K562 (cell line): ENCODE results near the gene B4GALT1. TPM values are rescaled to one million over a fixed set of nuclear protein-coding genes. Genes with fewer than 3 reads are reported as not detected.

Source experiments
- RBM22 ChIP-seq: fragments of 200-400 bp; formaldehyde crosslinking; IDR thresholded peaks from 2 replicates; pipeline ENCODE4 v1.6.1; 2018; ENCODE audit warnings: low read length, low read depth; ENCODE audit not compliant: poor library complexity, severe bottlenecking
- RHOXF2B ChIP-seq: fragments of 250-450 bp; sonication (Bioruptor Pico); conservative IDR thresholded peaks from 2 replicates; pipeline ENCODE4 v1.5.1; 2021
- TRIM24 ChIP-seq, 2 experiments: fragments of 450-650 bp; IDR thresholded peaks; 2 replicates each; pipeline ENCODE4 v1.6.1; 2016
- ZKSCAN3 ChIP-seq: fragments of 250-450 bp; sonication (Bioruptor Pico); IDR thresholded peaks from 2 replicates; pipeline ENCODE4 v1.4.0; 2020
- polyA plus RNA-seq, 8 experiments: library from polyadenylated mRNA; depleted of rRNA in 4 of 8; stranded (reverse) in 5 of 8; unstranded in 3 of 8; fragments of >200 nt; fragmentation: Nextera tagmentation in 2 of 8; fragmentation: Illumina TruSeq in 1 of 8; extraction: Ambion mirVana in 2 of 8; extraction: Trizol in 1 of 8; gene quantifications; 2 replicates each; pipeline versions ENCODE4 v1.2.1 to v1.2.3, GENCODE V29; 2011 to 2014; ENCODE audit warnings: inconsistent platforms in 1 of 8, missing spikeins in 1 of 8
- total RNA-seq, 7 experiments: library from RNA; depleted of rRNA in 6 of 7; stranded (reverse); fragments of >200 nt in 6 of 7; fragmentation: Illumina TruSeq in 2 of 7; extraction: Trizol in 2 of 7; gene quantifications; 2 replicates each; pipeline versions ENCODE4 v1.2.1 to v1.2.3, GENCODE V29; 2011 to 2021; ENCODE audit warnings: low replicate concordance in 1 of 7
- TF ChIP-seq, protein P1 (sequence below): fragments of 450-650 bp; IDR thresholded peaks from 2 replicates; pipeline ENCODE4 v1.6.1; 2016; ENCODE audit warnings: mild to moderate bottlenecking, moderate library complexity

The B4GALT1 gene
- total and polyA plus RNA-seq, 9 of the 15 experiments (the other 6 are each of a cell fraction or from before 2014, with no cell fraction given), result 4.1 to 26.8 (median 7.1) TPM

DNA sequence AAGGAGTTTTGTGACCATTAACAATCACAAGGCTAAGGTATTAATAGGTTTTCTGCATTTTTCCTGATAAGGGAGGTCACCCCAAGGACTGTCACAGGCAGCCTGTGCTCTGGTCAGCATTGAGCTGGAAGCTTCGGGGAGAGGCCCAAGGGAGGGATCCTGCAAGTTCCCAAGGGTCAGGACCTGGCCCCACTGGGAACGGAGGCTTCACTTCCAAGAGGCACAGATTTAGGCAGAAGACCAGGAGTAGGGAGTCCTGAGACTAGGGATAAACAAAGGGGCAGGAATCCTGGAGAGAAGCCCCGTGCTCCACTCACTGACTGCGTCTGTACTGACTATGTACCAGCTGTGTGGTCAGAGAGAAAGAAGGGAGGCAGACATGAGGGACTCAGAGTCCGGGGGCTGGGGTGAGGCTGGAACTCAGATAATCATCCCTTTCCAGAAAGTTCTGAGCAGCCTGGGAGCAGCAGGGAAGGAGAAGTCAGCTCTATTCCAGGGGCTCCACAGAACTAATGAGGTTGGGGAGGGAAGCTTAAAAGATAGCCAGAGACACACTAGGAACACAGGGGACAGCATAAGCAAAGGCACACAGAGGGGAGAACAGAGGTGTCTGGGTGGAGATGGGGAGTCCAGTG lies 37.8 kb downstream of the B4GALT1 start (continued):
- TF ChIP-seq, protein P1, sequence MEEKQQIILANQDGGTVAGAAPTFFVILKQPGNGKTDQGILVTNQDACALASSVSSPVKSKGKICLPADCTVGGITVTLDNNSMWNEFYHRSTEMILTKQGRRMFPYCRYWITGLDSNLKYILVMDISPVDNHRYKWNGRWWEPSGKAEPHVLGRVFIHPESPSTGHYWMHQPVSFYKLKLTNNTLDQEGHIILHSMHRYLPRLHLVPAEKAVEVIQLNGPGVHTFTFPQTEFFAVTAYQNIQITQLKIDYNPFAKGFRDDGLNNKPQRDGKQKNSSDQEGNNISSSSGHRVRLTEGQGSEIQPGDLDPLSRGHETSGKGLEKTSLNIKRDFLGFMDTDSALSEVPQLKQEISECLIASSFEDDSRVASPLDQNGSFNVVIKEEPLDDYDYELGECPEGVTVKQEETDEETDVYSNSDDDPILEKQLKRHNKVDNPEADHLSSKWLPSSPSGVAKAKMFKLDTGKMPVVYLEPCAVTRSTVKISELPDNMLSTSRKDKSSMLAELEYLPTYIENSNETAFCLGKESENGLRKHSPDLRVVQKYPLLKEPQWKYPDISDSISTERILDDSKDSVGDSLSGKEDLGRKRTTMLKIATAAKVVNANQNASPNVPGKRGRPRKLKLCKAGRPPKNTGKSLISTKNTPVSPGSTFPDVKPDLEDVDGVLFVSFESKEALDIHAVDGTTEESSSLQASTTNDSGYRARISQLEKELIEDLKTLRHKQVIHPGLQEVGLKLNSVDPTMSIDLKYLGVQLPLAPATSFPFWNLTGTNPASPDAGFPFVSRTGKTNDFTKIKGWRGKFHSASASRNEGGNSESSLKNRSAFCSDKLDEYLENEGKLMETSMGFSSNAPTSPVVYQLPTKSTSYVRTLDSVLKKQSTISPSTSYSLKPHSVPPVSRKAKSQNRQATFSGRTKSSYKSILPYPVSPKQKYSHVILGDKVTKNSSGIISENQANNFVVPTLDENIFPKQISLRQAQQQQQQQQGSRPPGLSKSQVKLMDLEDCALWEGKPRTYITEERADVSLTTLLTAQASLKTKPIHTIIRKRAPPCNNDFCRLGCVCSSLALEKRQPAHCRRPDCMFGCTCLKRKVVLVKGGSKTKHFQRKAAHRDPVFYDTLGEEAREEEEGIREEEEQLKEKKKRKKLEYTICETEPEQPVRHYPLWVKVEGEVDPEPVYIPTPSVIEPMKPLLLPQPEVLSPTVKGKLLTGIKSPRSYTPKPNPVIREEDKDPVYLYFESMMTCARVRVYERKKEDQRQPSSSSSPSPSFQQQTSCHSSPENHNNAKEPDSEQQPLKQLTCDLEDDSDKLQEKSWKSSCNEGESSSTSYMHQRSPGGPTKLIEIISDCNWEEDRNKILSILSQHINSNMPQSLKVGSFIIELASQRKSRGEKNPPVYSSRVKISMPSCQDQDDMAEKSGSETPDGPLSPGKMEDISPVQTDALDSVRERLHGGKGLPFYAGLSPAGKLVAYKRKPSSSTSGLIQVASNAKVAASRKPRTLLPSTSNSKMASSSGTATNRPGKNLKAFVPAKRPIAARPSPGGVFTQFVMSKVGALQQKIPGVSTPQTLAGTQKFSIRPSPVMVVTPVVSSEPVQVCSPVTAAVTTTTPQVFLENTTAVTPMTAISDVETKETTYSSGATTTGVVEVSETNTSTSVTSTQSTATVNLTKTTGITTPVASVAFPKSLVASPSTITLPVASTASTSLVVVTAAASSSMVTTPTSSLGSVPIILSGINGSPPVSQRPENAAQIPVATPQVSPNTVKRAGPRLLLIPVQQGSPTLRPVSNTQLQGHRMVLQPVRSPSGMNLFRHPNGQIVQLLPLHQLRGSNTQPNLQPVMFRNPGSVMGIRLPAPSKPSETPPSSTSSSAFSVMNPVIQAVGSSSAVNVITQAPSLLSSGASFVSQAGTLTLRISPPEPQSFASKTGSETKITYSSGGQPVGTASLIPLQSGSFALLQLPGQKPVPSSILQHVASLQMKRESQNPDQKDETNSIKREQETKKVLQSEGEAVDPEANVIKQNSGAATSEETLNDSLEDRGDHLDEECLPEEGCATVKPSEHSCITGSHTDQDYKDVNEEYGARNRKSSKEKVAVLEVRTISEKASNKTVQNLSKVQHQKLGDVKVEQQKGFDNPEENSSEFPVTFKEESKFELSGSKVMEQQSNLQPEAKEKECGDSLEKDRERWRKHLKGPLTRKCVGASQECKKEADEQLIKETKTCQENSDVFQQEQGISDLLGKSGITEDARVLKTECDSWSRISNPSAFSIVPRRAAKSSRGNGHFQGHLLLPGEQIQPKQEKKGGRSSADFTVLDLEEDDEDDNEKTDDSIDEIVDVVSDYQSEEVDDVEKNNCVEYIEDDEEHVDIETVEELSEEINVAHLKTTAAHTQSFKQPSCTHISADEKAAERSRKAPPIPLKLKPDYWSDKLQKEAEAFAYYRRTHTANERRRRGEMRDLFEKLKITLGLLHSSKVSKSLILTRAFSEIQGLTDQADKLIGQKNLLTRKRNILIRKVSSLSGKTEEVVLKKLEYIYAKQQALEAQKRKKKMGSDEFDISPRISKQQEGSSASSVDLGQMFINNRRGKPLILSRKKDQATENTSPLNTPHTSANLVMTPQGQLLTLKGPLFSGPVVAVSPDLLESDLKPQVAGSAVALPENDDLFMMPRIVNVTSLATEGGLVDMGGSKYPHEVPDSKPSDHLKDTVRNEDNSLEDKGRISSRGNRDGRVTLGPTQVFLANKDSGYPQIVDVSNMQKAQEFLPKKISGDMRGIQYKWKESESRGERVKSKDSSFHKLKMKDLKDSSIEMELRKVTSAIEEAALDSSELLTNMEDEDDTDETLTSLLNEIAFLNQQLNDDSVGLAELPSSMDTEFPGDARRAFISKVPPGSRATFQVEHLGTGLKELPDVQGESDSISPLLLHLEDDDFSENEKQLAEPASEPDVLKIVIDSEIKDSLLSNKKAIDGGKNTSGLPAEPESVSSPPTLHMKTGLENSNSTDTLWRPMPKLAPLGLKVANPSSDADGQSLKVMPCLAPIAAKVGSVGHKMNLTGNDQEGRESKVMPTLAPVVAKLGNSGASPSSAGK, result no peak
- TF ChIP-seq TRIM24 (IDR thresholded peaks at IDR 0.05), result no peak
- TF ChIP-seq ZKSCAN3 (CRISPR knock-in tag), result no peak
- TF ChIP-seq RBM22, result no peak
- TF ChIP-seq RHOXF2B (CRISPR knock-in tag), result no peak
